Mesodermal cell (in vitro differentiated cells): Measurements from ENCODE around the gene CEP57L1.
"Not testable (repeated sequence)": the region's sequence is repeated elsewhere in the genome, so short reads cannot be mapped to it uniquely, and the experiment has no call there.

Experiments used
- H3K27ac ChIP-seq: 2 replicates; pipeline ENCODE4 v1.7.0; 2013; ENCODE audit warnings: mild to moderate bottlenecking, low read depth, low read length, moderate library complexity; ENCODE audit not compliant: severe bottlenecking
- H3K36me3 ChIP-seq: 2 replicates; pipeline ENCODE4 v1.7.1; 2013; ENCODE audit warnings: mild to moderate bottlenecking, low read length, moderate library complexity; ENCODE audit not compliant: control insufficient read depth, insufficient read depth
- H3K4me1 ChIP-seq: one replicate; pipeline ENCODE4 v1.7.1; 2013; ENCODE audit warnings: mild to moderate bottlenecking, low read length; ENCODE audit not compliant: insufficient read depth, control insufficient read depth, poor library complexity, severe bottlenecking
- H3K4me3 ChIP-seq: 2 replicates; pipeline ENCODE4 v1.7.0; 2013; ENCODE audit warnings: low read length, control low read depth, mild to moderate bottlenecking; ENCODE audit not compliant: insufficient read depth, poor library complexity, severe bottlenecking; ENCODE audit errors: extremely low read depth
- H3K9me3 ChIP-seq: 2 replicates; pipeline ENCODE4 v1.7.1; 2013; ENCODE audit warnings: mild to moderate bottlenecking, low read length, moderate library complexity; ENCODE audit not compliant: control insufficient read depth
- WGBS, 2 experiments: methylation state at CpG; one replicate each; pipeline ENCODE4 v1.1.5; 2013; ENCODE audit warnings: missing lambda C conversion rate in 2 of 2; ENCODE audit not compliant: insufficient coverage in 2 of 2; 5-methylcytosine and 5-hydroxymethylcytosine counted together

The CEP57L1 gene

GRCh38 chr6:109075934-109076333 lies 19.4 kb upstream of the CEP57L1 start:
- Histone ChIP-seq H3K27ac (no peak overlapping the region), H3K4me1 (no peaks in the 10 kb centered on the region), H3K9me3 (no peaks in the 10 kb centered on the region), H3K4me3 (no peak overlapping the region), H3K36me3 (no peaks in the 10 kb centered on the region)

- Histone ChIP-seq H3K27ac (no peak overlapping the region), H3K4me1 (no peaks in the 10 kb centered on the region), H3K4me3 (no peak overlapping the region), H3K36me3 (no peaks in the 10 kb centered on the region), H3K9me3 (no peaks in the 10 kb centered on the region)
- WGBS, 2 experiments: no CpG with 5 or more reads among the region's 3 CpGs
Observed at GRCh38 chr6:109076377-109076776, 18.9 kb upstream of the CEP57L1 start.

GRCh38 chr6:109079981-109080380 lies 15.3 kb upstream of the CEP57L1 start:
- WGBS, 2 experiments: 60 to 62% methylated on average over 1 to 2 of the region's 4 CpGs
- no peak overlapping the region for H3K27ac ChIP-seq

GRCh38 chr6:109081026-109081425 lies 14.3 kb upstream of the CEP57L1 start:
- Histone ChIP-seq H3K36me3 (no peaks in the 10 kb centered on the region), H3K4me3 (no peak overlapping the region), H3K9me3 (no peaks in the 10 kb centered on the region), H3K4me1 (no peaks in the 10 kb centered on the region), H3K27ac (no peak overlapping the region)
- WGBS, 2 experiments: 77 to 80% methylated on average over 1 of the region's 1 CpG

More at GRCh38 chr6:109079981-109080380, 15.3 kb upstream of the CEP57L1 start:
- H3K36me3 ChIP-seq: no peaks in the 10 kb centered on the region
- H3K9me3 ChIP-seq: no peaks in the 10 kb centered on the region
- H3K4me3 ChIP-seq: no peak overlapping the region
- H3K4me1 ChIP-seq: no peaks in the 10 kb centered on the region

DNA sequence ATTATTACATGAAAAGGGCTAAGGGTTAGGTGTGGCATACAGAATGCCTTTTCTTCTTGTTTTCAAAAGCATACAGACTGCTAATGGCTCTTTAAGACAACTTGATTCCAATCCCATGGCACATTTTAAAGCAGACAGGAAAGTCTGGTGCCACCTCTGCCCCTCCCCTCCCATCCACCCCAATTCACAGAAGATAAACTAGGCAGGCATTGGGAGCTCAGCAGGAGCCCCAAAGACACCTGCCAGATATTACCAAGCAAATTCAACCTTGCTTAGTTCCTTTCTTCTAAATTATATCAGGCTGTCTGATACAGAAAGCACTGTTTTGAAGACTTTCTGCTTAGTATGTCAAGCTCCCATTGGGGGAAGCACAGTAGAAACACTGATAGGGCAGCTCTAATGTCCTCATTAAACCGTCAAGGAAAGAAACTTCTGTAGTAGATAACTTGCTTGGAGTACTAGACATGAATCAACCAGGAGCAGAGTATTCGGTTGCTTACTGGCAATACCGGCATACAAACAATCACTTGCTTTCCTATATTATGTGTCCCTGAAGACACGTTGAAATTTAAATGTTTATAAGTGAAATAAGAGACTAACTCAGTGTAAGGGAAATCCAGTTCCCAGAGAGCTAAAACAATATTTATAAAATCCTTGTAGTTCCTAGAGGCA lies 13.7 kb upstream of the CEP57L1 start:
- Histone ChIP-seq H3K9me3 (no peaks in the 10 kb centered on the region), H3K36me3 (no peaks in the 10 kb centered on the region), H3K4me1 (no peaks in the 10 kb centered on the region), H3K4me3 (no peak overlapping the region), H3K27ac (no peak overlapping the region)
- 80 to 93% methylated on average over 1 to 3 of the region's 4 CpGs for WGBS, 2 experiments

- Histone ChIP-seq H3K27ac (no peak overlapping the region), H3K9me3 (no peaks in the 10 kb centered on the region), H3K4me1 (no peaks in the 10 kb centered on the region), H3K4me3 (no peak overlapping the region), H3K36me3 (no peaks in the 10 kb centered on the region)
- WGBS, 2 experiments: 100% methylated on average over 1 of the region's 1 CpG
Observed at GRCh38 chr6:109082188-109082577, 13.1 kb upstream of the CEP57L1 start.

DNA sequence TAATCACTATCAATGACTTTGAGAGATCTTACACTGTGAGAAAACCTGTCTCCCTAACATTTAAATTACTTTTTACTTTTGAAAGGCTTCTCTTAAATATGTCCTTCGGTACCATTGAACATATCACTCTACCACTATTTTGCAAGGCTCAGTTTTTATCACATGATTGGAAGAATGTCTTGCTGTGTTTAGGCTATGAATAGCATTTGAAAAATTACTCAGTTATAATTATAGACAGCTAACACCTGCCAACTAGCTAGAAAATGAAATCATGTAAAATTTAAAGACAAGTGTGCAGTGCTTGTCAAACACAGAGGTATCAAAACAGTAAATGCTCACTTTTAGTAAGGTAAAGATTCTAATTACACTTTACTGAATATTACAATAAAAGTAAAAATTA lies 11.7 kb upstream of the CEP57L1 start:
- no peaks in the 10 kb centered on the region for H3K36me3 ChIP-seq
- H3K4me1 ChIP-seq: no peaks in the 10 kb centered on the region
- no peak overlapping the region for H3K27ac ChIP-seq
- H3K4me3 ChIP-seq: no peak overlapping the region
- WGBS, 2 experiments: no CpG with 5 or more reads among the region's 1 CpG
- H3K9me3 ChIP-seq: no peaks in the 10 kb centered on the region

DNA sequence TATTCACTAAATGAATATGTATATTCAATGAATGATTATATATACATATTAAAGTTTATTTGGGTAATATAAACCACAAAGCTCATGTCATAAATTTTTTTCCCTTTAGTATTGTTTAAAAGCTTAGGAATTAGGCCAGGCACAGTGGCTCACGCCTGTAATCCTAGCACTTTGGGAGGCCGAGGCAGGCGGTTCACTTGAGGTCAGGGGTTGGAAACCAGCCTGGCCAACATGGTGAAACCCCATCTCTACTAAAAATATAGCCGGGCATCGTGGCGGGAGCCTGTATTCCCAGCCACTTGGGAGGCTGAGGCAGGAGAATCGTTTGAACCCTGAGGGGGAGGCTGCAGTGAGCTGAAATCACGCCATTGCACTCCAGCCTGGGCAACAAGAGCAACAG lies 11.2 kb upstream of the CEP57L1 start:
- not testable (repeated sequence) for H3K27ac ChIP-seq, H3K9me3 ChIP-seq, H3K4me3 ChIP-seq, H3K36me3 ChIP-seq, H3K4me1 ChIP-seq
- 89 to 96% methylated on average over 4 to 7 of the region's 8 CpGs for WGBS, 2 experiments

DNA sequence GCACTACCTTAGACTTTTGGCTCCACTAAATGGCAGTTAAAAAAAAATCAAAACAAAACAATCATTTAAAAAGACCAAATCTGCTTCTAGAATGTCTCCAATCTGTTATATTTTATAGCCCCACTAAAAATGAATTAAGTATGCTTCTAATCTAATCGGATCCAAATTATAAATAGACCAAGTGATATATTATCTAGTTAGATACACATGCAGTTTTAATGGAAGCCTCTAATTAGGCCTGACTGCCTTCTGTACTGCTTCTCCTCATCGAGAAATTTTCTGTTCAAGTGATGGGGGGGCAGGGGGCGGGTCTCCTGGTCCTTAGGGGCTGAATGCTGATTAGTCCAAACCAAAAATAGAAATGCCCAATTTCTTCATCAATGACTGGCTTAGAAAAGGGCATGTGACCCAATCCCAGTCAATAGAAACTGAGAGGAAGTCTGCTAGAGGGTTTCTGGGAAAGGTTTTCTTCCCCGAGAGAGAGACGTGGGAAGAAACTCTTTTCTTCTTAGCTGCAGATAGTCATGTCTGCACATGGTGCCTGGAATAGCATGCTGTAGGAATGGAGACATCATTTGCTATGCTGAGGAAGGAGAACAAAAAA lies 7.5 kb upstream of the CEP57L1 start:
- no peaks in the 10 kb centered on the region for H3K9me3 ChIP-seq
- no peak overlapping the region for H3K27ac ChIP-seq
- WGBS, 2 experiments: 87 to 100% methylated on average over 2 of the region's 5 CpGs
- no peak overlapping the region for H3K4me3 ChIP-seq
- H3K36me3 ChIP-seq: no peaks in the 10 kb centered on the region
- H3K4me1 ChIP-seq: peaks cover 5% of the 10 kb centered on the region

DNA sequence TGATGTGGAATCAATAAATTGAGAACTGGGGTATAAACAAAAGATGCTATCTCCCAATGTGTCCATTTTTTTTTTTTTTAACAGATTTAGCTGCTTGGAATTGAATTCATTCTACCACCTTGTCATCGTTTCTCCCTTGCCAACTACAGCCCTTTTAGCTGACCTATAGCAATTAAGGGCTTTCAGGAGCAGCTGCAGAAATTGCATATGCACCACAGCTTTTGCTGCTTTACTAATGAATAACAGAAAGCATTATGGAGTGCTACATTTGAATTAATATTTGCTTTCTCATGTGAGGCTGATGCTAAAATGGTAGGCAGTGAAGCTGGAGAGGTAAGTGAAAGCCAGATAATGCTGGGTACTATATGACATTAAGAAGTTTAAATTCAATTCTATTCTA lies 6.3 kb upstream of the CEP57L1 start:
- 83% methylated on average over 1 of the region's 1 CpG; no CpG with 5 or more reads in 1 of the 2 experiments for WGBS, 2 experiments
- peaks cover 8% of the 10 kb centered on the region for H3K4me1 ChIP-seq
- no peaks in the 10 kb centered on the region for H3K36me3 ChIP-seq
- no peak overlapping the region for H3K4me3 ChIP-seq
- no peaks in the 10 kb centered on the region for H3K9me3 ChIP-seq
- no peak overlapping the region for H3K27ac ChIP-seq

- H3K27ac ChIP-seq: no peak overlapping the region
- no peaks in the 10 kb centered on the region for H3K36me3 ChIP-seq
- no peak overlapping the region for H3K4me3 ChIP-seq
Observed at GRCh38 chr6:109091314-109092024, 3.8 kb upstream of the CEP57L1 start.

More at GRCh38 chr6:109091314-109092024, 3.8 kb upstream of the CEP57L1 start:
- Histone ChIP-seq H3K9me3 (no peaks in the 10 kb centered on the region), H3K4me1 (peaks cover 13% of the 10 kb centered on the region)
- 87 to 100% methylated on average over 3 to 4 of the region's 5 CpGs for WGBS, 2 experiments
